B cell (primary cell): ENCODE results near the gene QPCT. TPM values are rescaled to one million over a fixed set of nuclear protein-coding genes. Genes with fewer than 3 reads are reported as not detected.
A peak's percentile ranks its signal among the peaks of the same experiment; 100 is the strongest.

ENCODE experiments used
- ATAC-seq: fragments of 200-7000 bp; cut with Tn5 transposase; one replicate; pipeline ENCODE4 v1.10.0; 2021; ENCODE audit warnings: low read depth, mild to moderate bottlenecking, moderate number of reproducible peaks, moderate library complexity
- CTCF ChIA-PET: fragments of 350-600 bp; sonication (Branson Sonifier 250); formaldehyde crosslinking; loops from one replicate; lab custom pipeline; 2021; ENCODE audit warnings: antibody characterized with exemption, inconsistent platforms; lab: Charles Lee
- POLR2A ChIA-PET: fragments of 350-600 bp; sonication (Branson Sonifier 250); formaldehyde crosslinking; loops from one replicate; lab custom pipeline; 2021; ENCODE audit warnings: antibody characterized with exemption; lab: Charles Lee
- DNase-seq: peaks from one replicate; pipeline ENCODE4 v3.0.0; 2013
- H2AFZ ChIP-seq: 2 replicates; pipeline ENCODE4 v1.6.1; 2012; ENCODE audit warnings: mild to moderate bottlenecking, low read depth, low read length; ENCODE audit not compliant: insufficient read depth, poor library complexity, severe bottlenecking
- H3K27ac ChIP-seq, 2 donors: 1 replicate in 1 of 2; 2 replicates in 1 of 2; pipeline ENCODE4 v1.5.1; 2012 to 2013; ENCODE audit warnings: low read length in 2 of 2, mild to moderate bottlenecking in 2 of 2, moderate library complexity in 1 of 2
- H3K27me3 ChIP-seq, 4 experiments: fragments of 200-600 bp in 1 of 4; sonication (generic) in 1 of 4; replicated peaks in 1 of 4; 1 replicate in 2 of 4; 2 replicates in 2 of 4; pipeline versions ENCODE4 v1.6.1 to v1.7.0; 2013 to 2016; ENCODE audit warnings: low read length in 3 of 4, mild to moderate bottlenecking in 2 of 4, mixed read lengths in 1 of 4, moderate library complexity in 1 of 4; ENCODE audit not compliant: insufficient read depth in 4 of 4, control insufficient read depth in 3 of 4; ENCODE audit errors: control extremely low read depth in 1 of 4
- H3K36me3 ChIP-seq, 2 experiments: replicated peaks in 1 of 2; 1 replicate in 1 of 2; 2 replicates in 1 of 2; pipeline versions ENCODE4 v1.6.1 to v1.7.1; 2013; ENCODE audit warnings: low read length in 1 of 2; ENCODE audit not compliant: insufficient read depth in 2 of 2, control insufficient read depth in 1 of 2; ENCODE audit errors: control extremely low read depth in 1 of 2, extremely low read depth in 1 of 2
- H3K4me1 ChIP-seq, 2 donors: fragments of 200-600 bp in 1 of 2; sonication (generic) in 1 of 2; 1 replicate in 1 of 2; 2 replicates in 1 of 2; pipeline versions ENCODE4 v1.5.1 to v1.6.1; 2013 to 2017; ENCODE audit warnings: low read length in 2 of 2; ENCODE audit not compliant: control insufficient read depth in 2 of 2, insufficient read depth in 2 of 2
- H3K4me2 ChIP-seq: replicated peaks from 2 replicates; pipeline ENCODE3; 2012; ENCODE audit warnings: mild to moderate bottlenecking, low read depth, low read length; ENCODE audit not compliant: poor library complexity, severe bottlenecking
- H3K4me3 ChIP-seq, 5 experiments: fragments of 200-600 bp in 1 of 5; sonication (generic) in 1 of 5; 1 replicate in 3 of 5; 2 replicates in 2 of 5; pipeline versions ENCODE4 v1.5.1 to v1.7.0; 2011 to 2016; ENCODE audit warnings: low read length in 4 of 5, mild to moderate bottlenecking in 4 of 5, low read depth in 2 of 5, control low read depth in 1 of 5, moderate library complexity in 1 of 5; ENCODE audit not compliant: insufficient read depth in 1 of 5; ENCODE audit errors: control extremely low read depth in 1 of 5, extremely low read depth in 1 of 5
- H3K79me2 ChIP-seq: fragments of 200-600 bp; sonication (generic); one replicate; pipeline ENCODE4 v1.6.0; 2016; ENCODE audit warnings: low read length; ENCODE audit not compliant: control insufficient read depth, insufficient read depth
- H3K9ac ChIP-seq: fragments of 200-600 bp; sonication (generic); 2 replicates; pipeline ENCODE4 v1.6.1; 2017; ENCODE audit warnings: mild to moderate bottlenecking, low read length, moderate library complexity
- H3K9me3 ChIP-seq, 3 donors: one replicate each; pipeline versions ENCODE4 v1.6.1 to v1.7.1; 2013; ENCODE audit warnings: low read length in 2 of 3; ENCODE audit not compliant: control insufficient read depth in 2 of 3, insufficient read depth in 1 of 3; ENCODE audit errors: control extremely low read depth in 1 of 3
- H4K20me1 ChIP-seq: 2 replicates; pipeline ENCODE4 v1.6.0; 2012; ENCODE audit warnings: mild to moderate bottlenecking, low read length; ENCODE audit not compliant: insufficient read depth, control insufficient read depth, poor library complexity, severe bottlenecking
- H3K27ac Mint-ChIP-seq: one replicate; pipeline ENCODE4 v1.8.0; 2021; ENCODE audit warnings: mixed read lengths
- H3K27me3 Mint-ChIP-seq: one replicate; pipeline ENCODE4 v1.8.0; 2021; ENCODE audit warnings: mixed read lengths
- H3K4me1 Mint-ChIP-seq: one replicate; pipeline ENCODE4 v1.8.0; 2021; ENCODE audit warnings: mixed read lengths
- H3K4me3 Mint-ChIP-seq: one replicate; pipeline ENCODE4 v1.8.0; 2021; ENCODE audit warnings: mixed read lengths
- H3K9me3 Mint-ChIP-seq: one replicate; pipeline ENCODE4 v1.8.0; 2022; ENCODE audit warnings: mixed read lengths; ENCODE audit not compliant: insufficient read depth
- EZH2 ChIP-seq: IDR thresholded peaks from 2 replicates; pipeline ENCODE4 v1.6.1; 2012; ENCODE audit warnings: borderline replicate concordance, low read depth, mild to moderate bottlenecking, moderate library complexity, low read length; ENCODE audit not compliant: insufficient read depth, poor library complexity, severe bottlenecking
- WGBS: methylation state at CpG from one replicate; pipeline ENCODE4 v1.1.5; 2013; ENCODE audit warnings: missing lambda C conversion rate; ENCODE audit not compliant: insufficient coverage; 5-methylcytosine and 5-hydroxymethylcytosine counted together
- intact Hi-C: fragments of 100-400 bp; cut with micrococcal nuclease; formaldehyde crosslinking; loops from one replicate; pipeline ENCODE4 v1.10.0; 2022
- polyA plus RNA-seq: library from polyadenylated mRNA; depleted of rRNA; stranded (reverse); fragments of >200 nt; gene quantifications from 2 replicates; pipeline ENCODE4 v1.2.3, GENCODE V29; 2012
- total RNA-seq, 2 donors: library from RNA; stranded (reverse); fragments of 120-200 nt in 1 of 2; gene quantifications; 1 replicate in 1 of 2; 2 replicates in 1 of 2; pipeline versions ENCODE4 v1.2.3 to v1.2.4, GENCODE V29; 2013 to 2022
- TF ChIP-seq, protein P1 (sequence below): fragments of 200-600 bp; IDR thresholded peaks from one replicate; pipeline ENCODE4 v1.8.0; 2022; ENCODE audit warnings: antibody characterized with exemption, mild to moderate bottlenecking

Gene QPCT
- total and polyA plus RNA-seq, 2 donors (not counting 1 experiment from before 2014, with no cell fraction given): 0.48 to 2.1 TPM

DNA sequence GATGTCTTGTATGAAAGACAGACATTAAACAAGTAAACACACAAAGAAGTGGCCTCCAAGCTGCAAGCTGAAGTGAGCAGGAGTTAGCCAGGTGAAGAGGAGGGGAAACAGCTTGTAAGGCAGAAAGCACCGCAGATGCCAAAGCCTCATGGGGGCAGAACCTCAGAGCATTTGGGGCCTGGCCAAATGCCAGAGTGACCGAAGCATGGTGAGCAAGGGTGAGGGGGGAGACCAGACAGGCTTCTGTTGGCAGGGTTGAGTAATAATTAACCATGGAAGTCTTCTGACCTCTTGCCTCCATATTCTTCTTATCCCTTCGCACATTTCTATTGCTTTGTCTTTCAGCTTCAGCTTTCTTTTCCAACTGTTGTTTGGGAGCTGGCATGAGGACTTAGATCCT, 5.6 kb downstream of the QPCT start:
- TF ChIP-seq, protein P1, sequence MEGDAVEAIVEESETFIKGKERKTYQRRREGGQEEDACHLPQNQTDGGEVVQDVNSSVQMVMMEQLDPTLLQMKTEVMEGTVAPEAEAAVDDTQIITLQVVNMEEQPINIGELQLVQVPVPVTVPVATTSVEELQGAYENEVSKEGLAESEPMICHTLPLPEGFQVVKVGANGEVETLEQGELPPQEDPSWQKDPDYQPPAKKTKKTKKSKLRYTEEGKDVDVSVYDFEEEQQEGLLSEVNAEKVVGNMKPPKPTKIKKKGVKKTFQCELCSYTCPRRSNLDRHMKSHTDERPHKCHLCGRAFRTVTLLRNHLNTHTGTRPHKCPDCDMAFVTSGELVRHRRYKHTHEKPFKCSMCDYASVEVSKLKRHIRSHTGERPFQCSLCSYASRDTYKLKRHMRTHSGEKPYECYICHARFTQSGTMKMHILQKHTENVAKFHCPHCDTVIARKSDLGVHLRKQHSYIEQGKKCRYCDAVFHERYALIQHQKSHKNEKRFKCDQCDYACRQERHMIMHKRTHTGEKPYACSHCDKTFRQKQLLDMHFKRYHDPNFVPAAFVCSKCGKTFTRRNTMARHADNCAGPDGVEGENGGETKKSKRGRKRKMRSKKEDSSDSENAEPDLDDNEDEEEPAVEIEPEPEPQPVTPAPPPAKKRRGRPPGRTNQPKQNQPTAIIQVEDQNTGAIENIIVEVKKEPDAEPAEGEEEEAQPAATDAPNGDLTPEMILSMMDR: no peak
- no peak for TF ChIP-seq EZH2

DNA sequence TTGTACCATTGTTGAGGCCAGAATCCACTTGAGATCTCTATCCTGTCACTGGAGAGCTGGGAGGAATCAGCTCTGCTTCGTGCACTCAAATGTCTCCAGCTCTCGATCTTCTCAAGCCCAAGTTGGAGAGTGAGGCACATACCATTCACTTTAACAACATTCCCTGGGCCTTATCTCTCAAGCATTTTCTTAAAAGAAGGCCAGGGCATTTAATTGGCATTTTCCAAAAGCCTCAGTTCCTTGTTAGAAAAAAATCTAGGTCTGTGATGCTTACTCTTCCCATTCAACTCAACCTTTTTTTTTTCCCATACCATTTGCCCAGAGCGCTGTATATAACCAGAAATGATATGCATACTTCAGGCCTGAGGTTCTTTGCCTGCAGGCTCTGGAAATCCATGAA, 10.1 kb downstream of the QPCT start:
- H3K27me3 Mint-ChIP-seq: peaks cover 6% of the 10 kb centered on the region
- Histone ChIP-seq H3K27ac (no peak overlapping the region), H3K79me2 (no peaks in the 10 kb centered on the region), H3K9me3 (no peaks in the 10 kb centered on the region), H3K4me2 (no peak overlapping the region), H3K4me3 (no peak overlapping the region), H4K20me1 (no peaks in the 10 kb centered on the region), H2AFZ (no peak overlapping the region), H3K9ac (no peak overlapping the region), H3K36me3 (no peaks in the 10 kb centered on the region), H3K4me1 (peaks cover 10 to 20% of the 10 kb centered on the region in 2 donors), H3K27me3 (peaks cover 0 to 2% (median 0%) of the 10 kb centered on the region in 4 experiments)
- H3K27ac Mint-ChIP-seq: no peak overlapping the region
- DNase-seq (no peak), ATAC-seq (no peak)
- no peak overlapping the region for H3K4me3 Mint-ChIP-seq
- no peaks in the 10 kb centered on the region for H3K9me3 Mint-ChIP-seq
- ChIA-PET CTCF (interaction anchor here (0.6 to 3.2 kb wide), 3 partner anchors 12 to 59 kb away, joined by 5 to 14 read pairs (median 9); no protein-coding TSS in a partner anchor), POLR2A (interaction anchor here (0.7 kb wide), 1 partner anchor 33 kb away, joined by 3 read pairs; no protein-coding TSS in a partner anchor)
- 100% methylated on average over 2 of the region's 3 CpGs for WGBS
- intact Hi-C loops: no loop called here
- H3K4me1 Mint-ChIP-seq: peaks cover 18% of the 10 kb centered on the region
- TF ChIP-seq, protein P1: no peak
- no peak for TF ChIP-seq EZH2

More for the DNA sequence above, 5.6 kb downstream of the QPCT start:
- POLR2A ChIA-PET: interaction anchor here (0.6 to 1.1 kb wide), 2 partner anchors 27 to 299 kb away, joined by 3 to 6 read pairs; no protein-coding TSS in a partner anchor
- peak; percentile 75 for DNase-seq
- ATAC-seq: peak; percentile 71
- Mint-ChIP-seq H3K27me3 (peaks cover 5% of the 10 kb centered on the region), H3K4me3 (peak overlapping the region; percentile 47), H3K4me1 (peaks cover 35% of the 10 kb centered on the region), H3K9me3 (no peaks in the 10 kb centered on the region), H3K27ac (peak overlapping the region; percentile 83)
- CTCF ChIA-PET: interaction anchor here (0.8 to 3.5 kb wide), 11 partner anchors 17 to 482 kb away, joined by 3 to 10 read pairs (median 3); partner anchors contain the start of gene PRKD3
- Histone ChIP-seq H3K27me3 (peaks cover 0 to 4% (median 2%) of the 10 kb centered on the region in 4 experiments), H3K9me3 (no peaks in the 10 kb centered on the region), H3K4me3 (peak overlapping the region in 1 of 5 experiments; percentile 30), H3K27ac (peak overlapping the region; percentile 49 to 66), H3K79me2 (no peaks in the 10 kb centered on the region), H3K4me2 (peak overlapping the region; percentile 59), H2AFZ (no peak overlapping the region), H3K4me1 (peaks cover 24 to 38% of the 10 kb centered on the region in 2 donors), H3K9ac (peak overlapping the region; percentile 38), H3K36me3 (no peaks in the 10 kb centered on the region), H4K20me1 (no peaks in the 10 kb centered on the region)
- 0% methylated on average over 2 of the region's 3 CpGs for WGBS
- intact Hi-C loops: loop anchor here (1.0 kb wide), 1 partner anchor 40 kb away; no protein-coding TSS in a partner anchor
